HL-60/S4 treated with phorbol 12-myristate 13-acetate at 8.2 ng/mL for 4 days and 3 days (cell line): ENCODE results near the gene CFAP65.

ENCODE experiments used
- in situ Hi-C: fragments of 300-500 bp; cut with MboI; formaldehyde crosslinking; loops from 2 replicates; pipeline ENCODE4 v1.15.0; 2022; ENCODE audit warnings: low sequenced_read_pairs

CFAP65 gene

GRCh38 chr2:218981390-218981880, 59.9 kb downstream of the CFAP65 start:
- in situ Hi-C loops = no loop called here

GRCh38 chr2:218980735-218981389, 60.5 kb downstream of the CFAP65 start:
- in situ Hi-C loops = no loop called here

GRCh38 chr2:218979846-218980734, 61.2 kb downstream of the CFAP65 start:
- in situ Hi-C loops = no loop called here

- in situ Hi-C loops = no loop called here
Measured at GRCh38 chr2:218975060-218975777, 66.1 kb downstream of the CFAP65 start.

GRCh38 chr2:218970894-218971293, 70.4 kb downstream of the CFAP65 start:
- in situ Hi-C loops = no loop called here

- in situ Hi-C loops = no loop called here
Measured at GRCh38 chr2:218964041-218964771, 77.1 kb downstream of the CFAP65 start.

GRCh38 chr2:218963601-218964000, 77.7 kb downstream of the CFAP65 start:
- in situ Hi-C loops = no loop called here

- in situ Hi-C loops = no loop called here
Measured at GRCh38 chr2:218962859-218963492, 78.3 kb downstream of the CFAP65 start.

- in situ Hi-C loops = no loop called here
Measured at GRCh38 chr2:218961651-218962570, 79.4 kb downstream of the CFAP65 start.

GRCh38 chr2:218961229-218961628, 80.1 kb downstream of the CFAP65 start:
- in situ Hi-C loops = no loop called here

GRCh38 chr2:218960309-218961165, 80.8 kb downstream of the CFAP65 start:
- in situ Hi-C loops = no loop called here

- in situ Hi-C loops = no loop called here
Measured at GRCh38 chr2:218959761-218960308, 81.5 kb downstream of the CFAP65 start.

- in situ Hi-C loops = no loop called here
Measured at GRCh38 chr2:218959141-218959731, 82.1 kb downstream of the CFAP65 start, which contains the start of gene CDK5R2. CDK5R2 (plus strand) TSS chr2:218959666; CDS start chr2:218959821, 155 bp downstream.

- in situ Hi-C loops = no loop called here
Measured at GRCh38 chr2:218958276-218958675, 83.0 kb downstream of the CFAP65 start.

- in situ Hi-C loops = no loop called here
Measured at GRCh38 chr2:218957671-218958070, 83.6 kb downstream of the CFAP65 start.

- in situ Hi-C loops = no loop called here
Measured at GRCh38 chr2:218956039-218956438, 85.3 kb downstream of the CFAP65 start.

GRCh38 chr2:218954541-218955300, 86.6 kb downstream of the CFAP65 start:
- in situ Hi-C loops = no loop called here
